Osteoblast (primary cell): ENCODE data around the gene WDR72. TPM values are rescaled to one million over a fixed set of nuclear protein-coding genes. Genes with fewer than 3 reads are reported as not detected.

Experiments used
- DNase-seq: peaks from one replicate; pipeline ENCODE4 v3.0.0; 2011; ENCODE audit warnings: low spot score, mixed read lengths; ENCODE audit not compliant: insufficient read length; ENCODE audit errors: missing footprints
- H2AFZ ChIP-seq: 2 replicates; pipeline ENCODE4 v1.6.0; 2011; ENCODE audit warnings: mild to moderate bottlenecking, low read length
- H3K27ac ChIP-seq: 2 replicates; pipeline ENCODE4 v1.5.1; 2011; ENCODE audit warnings: mild to moderate bottlenecking, low read depth, low read length, moderate library complexity
- H3K27me3 ChIP-seq: 2 replicates; pipeline ENCODE4 v1.6.0; 2012; ENCODE audit warnings: mild to moderate bottlenecking, control low read depth, inconsistent platforms, low read length, moderate library complexity; ENCODE audit not compliant: insufficient read depth
- H3K36me3 ChIP-seq: 2 replicates; pipeline ENCODE4 v1.5.1; 2011; ENCODE audit warnings: mild to moderate bottlenecking, low read length, control low read depth, moderate library complexity; ENCODE audit not compliant: insufficient read depth
- H3K4me1 ChIP-seq: 2 replicates; pipeline ENCODE4 v1.5.1; 2011; ENCODE audit warnings: mild to moderate bottlenecking, low read length, control low read depth, moderate library complexity; ENCODE audit not compliant: insufficient read depth
- H3K4me2 ChIP-seq: 2 replicates; pipeline ENCODE4 v1.6.0; 2011; ENCODE audit warnings: mild to moderate bottlenecking, low read length; ENCODE audit not compliant: insufficient read depth
- H3K4me3 ChIP-seq: fragments of 200-600 bp; sonication (generic); 3 replicates; pipeline ENCODE4 v1.5.1; 2012; ENCODE audit warnings: mild to moderate bottlenecking, low read length, inconsistent platforms; ENCODE audit not compliant: insufficient read depth
- H3K79me2 ChIP-seq: 2 replicates; pipeline ENCODE4 v1.6.0; 2012; ENCODE audit warnings: mild to moderate bottlenecking, low read length, control low read depth, inconsistent platforms; ENCODE audit not compliant: insufficient read depth
- H3K9me3 ChIP-seq: 2 replicates; pipeline ENCODE4 v1.5.1; 2011; ENCODE audit warnings: low read depth, low read length, control low read depth
- H4K20me1 ChIP-seq: 2 replicates; pipeline ENCODE4 v1.6.0; 2012; ENCODE audit warnings: mild to moderate bottlenecking, low read length, control low read depth; ENCODE audit not compliant: insufficient read depth
- CTCF ChIP-seq: IDR thresholded peaks from 2 replicates; pipeline ENCODE4 v1.5.1; 2011; ENCODE audit warnings: mild to moderate bottlenecking, low read depth, low read length, moderate library complexity; ENCODE audit errors: extremely low read depth
- total RNA-seq: library from RNA; depleted of rRNA; stranded (reverse); fragments of >200 nt; gene quantifications from 2 replicates; pipeline ENCODE4 v1.2.3, GENCODE V29; 2012

The WDR72 gene
- total RNA-seq, 1 donor, result not detected

- TF ChIP-seq CTCF, result no peak
- peak overlapping the region; percentile 7 for H3K4me2 ChIP-seq
- H3K4me1 ChIP-seq, result peaks cover 4% of the 10 kb centered on the region
- H3K9me3 ChIP-seq, result no peaks in the 10 kb centered on the region
- no peaks in the 10 kb centered on the region for H3K27me3 ChIP-seq
- no peaks in the 10 kb centered on the region for H3K36me3 ChIP-seq
- no peaks in the 10 kb centered on the region for H4K20me1 ChIP-seq
- DNase-seq, result no peak
- H3K79me2 ChIP-seq, result no peaks in the 10 kb centered on the region
- no peak overlapping the region for H3K4me3 ChIP-seq
- H2AFZ ChIP-seq, result no peak overlapping the region
- H3K27ac ChIP-seq, result no peak overlapping the region
Observed at GRCh38 chr15:53588773-53589172, 170.7 kb downstream of the WDR72 start.

GRCh38 chr15:53586799-53587198 lies 172.7 kb downstream of the WDR72 start:
- H3K27ac ChIP-seq, result no peak overlapping the region
- H3K9me3 ChIP-seq, result no peaks in the 10 kb centered on the region
- no peak overlapping the region for H3K4me3 ChIP-seq
- no peak overlapping the region for H3K4me2 ChIP-seq
- no peaks in the 10 kb centered on the region for H3K79me2 ChIP-seq
- DNase-seq, result no peak
- H4K20me1 ChIP-seq, result no peaks in the 10 kb centered on the region
- TF ChIP-seq CTCF, result peak; percentile 26
- peaks cover 4% of the 10 kb centered on the region for H3K4me1 ChIP-seq
- no peaks in the 10 kb centered on the region for H3K27me3 ChIP-seq
- no peak overlapping the region for H2AFZ ChIP-seq
- no peaks in the 10 kb centered on the region for H3K36me3 ChIP-seq

GRCh38 chr15:53581513-53581912 lies 177.9 kb downstream of the WDR72 start:
- no peak overlapping the region for H2AFZ ChIP-seq
- no peak overlapping the region for H3K4me3 ChIP-seq
- no peaks in the 10 kb centered on the region for H3K36me3 ChIP-seq
- H3K27me3 ChIP-seq, result no peaks in the 10 kb centered on the region
- no peak overlapping the region for H3K27ac ChIP-seq
- H3K4me2 ChIP-seq, result no peak overlapping the region
- no peak for TF ChIP-seq CTCF
- no peaks in the 10 kb centered on the region for H4K20me1 ChIP-seq
- no peaks in the 10 kb centered on the region for H3K79me2 ChIP-seq
- H3K9me3 ChIP-seq, result no peaks in the 10 kb centered on the region
- DNase-seq, result no peak
- H3K4me1 ChIP-seq, result no peaks in the 10 kb centered on the region

- Histone ChIP-seq H3K27me3 (no peaks in the 10 kb centered on the region), H3K4me1 (no peaks in the 10 kb centered on the region), H3K79me2 (no peaks in the 10 kb centered on the region), H3K9me3 (no peaks in the 10 kb centered on the region), H3K4me2 (no peak overlapping the region), H4K20me1 (no peaks in the 10 kb centered on the region), H3K27ac (no peak overlapping the region), H2AFZ (no peak overlapping the region), H3K36me3 (no peaks in the 10 kb centered on the region), H3K4me3 (no peak overlapping the region)
- no peak for DNase-seq
- TF ChIP-seq CTCF, result no peak
Observed at GRCh38 chr15:53580366-53580765, 179.1 kb downstream of the WDR72 start.
